HUES6 (cell line): ENCODE results near the gene GPER1.

ENCODE experiments used
- H3K27ac ChIP-seq: 2 replicates; pipeline ENCODE4 v1.7.0; 2013; ENCODE audit warnings: low read depth, mild to moderate bottlenecking, low read length, inconsistent platforms
- H3K27me3 ChIP-seq: 2 replicates; pipeline ENCODE4 v1.6.1; 2013; ENCODE audit warnings: low read length; ENCODE audit not compliant: control insufficient read depth, insufficient read depth
- H3K36me3 ChIP-seq: 2 replicates; pipeline ENCODE4 v1.6.1; 2013; ENCODE audit warnings: low read length; ENCODE audit not compliant: control insufficient read depth, insufficient read depth
- H3K4me1 ChIP-seq: 2 replicates; pipeline ENCODE4 v1.6.1; 2013; ENCODE audit warnings: low read length; ENCODE audit not compliant: control insufficient read depth, insufficient read depth
- H3K4me3 ChIP-seq: 2 replicates; pipeline ENCODE4 v1.5.1; 2013; ENCODE audit warnings: low read depth, low read length
- H3K9ac ChIP-seq: one replicate; pipeline ENCODE4 v1.6.1; 2013; ENCODE audit warnings: mild to moderate bottlenecking, low read length
- H3K9me3 ChIP-seq: 2 replicates; pipeline ENCODE4 v1.6.1; 2013; ENCODE audit warnings: low read depth, low read length; ENCODE audit not compliant: control insufficient read depth, insufficient read depth

The GPER1 gene

GRCh38 chr7:1092161-1092632, 4.3 kb downstream of the GPER1 start:
- Histone ChIP-seq H3K9ac (no peak overlapping the region), H3K9me3 (no peaks in the 10 kb centered on the region), H3K4me3 (no peak overlapping the region), H3K4me1 (peaks cover 20% of the 10 kb centered on the region), H3K27me3 (no peaks in the 10 kb centered on the region), H3K27ac (no peak overlapping the region), H3K36me3 (peaks cover 8% of the 10 kb centered on the region)

GRCh38 chr7:1092806-1093501, 5.0 kb downstream of the GPER1 start:
- no peaks in the 10 kb centered on the region for H3K9me3 ChIP-seq
- no peak overlapping the region for H3K9ac ChIP-seq
- peaks cover 12% of the 10 kb centered on the region; the same call in 1 of the 2 replicates for H3K4me1 ChIP-seq
- no peak overlapping the region for H3K4me3 ChIP-seq
- no peaks in the 10 kb centered on the region for H3K27me3 ChIP-seq
- H3K27ac ChIP-seq = no peak overlapping the region
- peaks cover 8% of the 10 kb centered on the region for H3K36me3 ChIP-seq

GRCh38 chr7:1093502-1093843, 5.6 kb downstream of the GPER1 start:
- no peak overlapping the region for H3K4me3 ChIP-seq
- peaks cover 12% of the 10 kb centered on the region for H3K36me3 ChIP-seq
- H3K4me1 ChIP-seq = peaks cover 7% of the 10 kb centered on the region; the same call in 1 of the 2 replicates
- H3K27me3 ChIP-seq = no peaks in the 10 kb centered on the region
- H3K27ac ChIP-seq = no peak overlapping the region
- H3K9me3 ChIP-seq = 0 out of 2 replicates have a peak, but pooled peaks cover 2% of the 10 kb centered on the region
- no peak overlapping the region for H3K9ac ChIP-seq

- 0 out of 2 replicates have a peak, but pooled peaks cover 2% of the 10 kb centered on the region for H3K9me3 ChIP-seq
- no peak overlapping the region for H3K9ac ChIP-seq
- no peak overlapping the region for H3K27ac ChIP-seq
- H3K36me3 ChIP-seq = peaks cover 13% of the 10 kb centered on the region
- H3K4me3 ChIP-seq = no peak overlapping the region
- H3K27me3 ChIP-seq = no peaks in the 10 kb centered on the region
- H3K4me1 ChIP-seq = peaks cover 2% of the 10 kb centered on the region; the same call in 1 of the 2 replicates
These were observed 6.1 kb downstream of the GPER1 start for GRCh38 chr7:1093916-1094508.

GRCh38 chr7:1094870-1095269, 7.0 kb downstream of the GPER1 start:
- Histone ChIP-seq H3K9ac (no peak overlapping the region), H3K36me3 (peaks cover 13% of the 10 kb centered on the region), H3K4me1 (no peaks in the 10 kb centered on the region; the same call in 1 of the 2 replicates), H3K4me3 (no peak overlapping the region), H3K27ac (no peak overlapping the region), H3K9me3 (0 out of 2 replicates have a peak, but pooled peaks cover 2% of the 10 kb centered on the region), H3K27me3 (no peaks in the 10 kb centered on the region)

- peaks cover 13% of the 10 kb centered on the region for H3K36me3 ChIP-seq
- H3K9ac ChIP-seq = peak overlapping the region; percentile 12
- 0 out of 2 replicates have a peak, but pooled peaks cover 2% of the 10 kb centered on the region for H3K9me3 ChIP-seq
- H3K4me1 ChIP-seq = no peaks in the 10 kb centered on the region; the same call in 1 of the 2 replicates
- H3K4me3 ChIP-seq = no peak overlapping the region
- H3K27ac ChIP-seq = no peak overlapping the region
- no peaks in the 10 kb centered on the region for H3K27me3 ChIP-seq
These were observed 7.8 kb downstream of the GPER1 start for GRCh38 chr7:1095621-1096155.

- Histone ChIP-seq H3K4me1 (no peaks in the 10 kb centered on the region; the same call in 1 of the 2 replicates), H3K9me3 (0 out of 2 replicates have a peak, but pooled peaks cover 2% of the 10 kb centered on the region), H3K9ac (no peak overlapping the region), H3K27ac (peak overlapping the region; percentile 55; the same call in 1 of the 2 replicates), H3K36me3 (peaks cover 13% of the 10 kb centered on the region), H3K27me3 (no peaks in the 10 kb centered on the region), H3K4me3 (no peak overlapping the region)
These were observed 8.5 kb downstream of the GPER1 start for GRCh38 chr7:1096156-1097119.

- H3K4me1 ChIP-seq = no peaks in the 10 kb centered on the region; the same call in 1 of the 2 replicates
- H3K9ac ChIP-seq = no peak overlapping the region
- H3K4me3 ChIP-seq = no peak overlapping the region
- H3K9me3 ChIP-seq = 0 out of 2 replicates have a peak, but pooled peaks cover 2% of the 10 kb centered on the region
- no peaks in the 10 kb centered on the region for H3K27me3 ChIP-seq
- H3K27ac ChIP-seq = 0 out of 2 replicates have a peak overlapping the region, but pooled peaks have one; percentile 8
- H3K36me3 ChIP-seq = peaks cover 9% of the 10 kb centered on the region; the same call in 1 of the 2 replicates
These were observed 9.2 kb downstream of the GPER1 start for GRCh38 chr7:1097120-1097504.

- Histone ChIP-seq H3K36me3 (peaks cover 5% of the 10 kb centered on the region; the same call in 1 of the 2 replicates), H3K9me3 (0 out of 2 replicates have a peak, but pooled peaks cover 2% of the 10 kb centered on the region), H3K27me3 (no peaks in the 10 kb centered on the region), H3K4me3 (no peak overlapping the region), H3K4me1 (no peaks in the 10 kb centered on the region; the same call in 1 of the 2 replicates), H3K9ac (no peak overlapping the region), H3K27ac (no peak overlapping the region)
These were observed 10.6 kb downstream of the GPER1 start for GRCh38 chr7:1098243-1099153.
